ENCODE measurements around the gene MIS12.

MIS12 gene, protein sequence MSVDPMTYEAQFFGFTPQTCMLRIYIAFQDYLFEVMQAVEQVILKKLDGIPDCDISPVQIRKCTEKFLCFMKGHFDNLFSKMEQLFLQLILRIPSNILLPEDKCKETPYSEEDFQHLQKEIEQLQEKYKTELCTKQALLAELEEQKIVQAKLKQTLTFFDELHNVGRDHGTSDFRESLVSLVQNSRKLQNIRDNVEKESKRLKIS

DNA sequence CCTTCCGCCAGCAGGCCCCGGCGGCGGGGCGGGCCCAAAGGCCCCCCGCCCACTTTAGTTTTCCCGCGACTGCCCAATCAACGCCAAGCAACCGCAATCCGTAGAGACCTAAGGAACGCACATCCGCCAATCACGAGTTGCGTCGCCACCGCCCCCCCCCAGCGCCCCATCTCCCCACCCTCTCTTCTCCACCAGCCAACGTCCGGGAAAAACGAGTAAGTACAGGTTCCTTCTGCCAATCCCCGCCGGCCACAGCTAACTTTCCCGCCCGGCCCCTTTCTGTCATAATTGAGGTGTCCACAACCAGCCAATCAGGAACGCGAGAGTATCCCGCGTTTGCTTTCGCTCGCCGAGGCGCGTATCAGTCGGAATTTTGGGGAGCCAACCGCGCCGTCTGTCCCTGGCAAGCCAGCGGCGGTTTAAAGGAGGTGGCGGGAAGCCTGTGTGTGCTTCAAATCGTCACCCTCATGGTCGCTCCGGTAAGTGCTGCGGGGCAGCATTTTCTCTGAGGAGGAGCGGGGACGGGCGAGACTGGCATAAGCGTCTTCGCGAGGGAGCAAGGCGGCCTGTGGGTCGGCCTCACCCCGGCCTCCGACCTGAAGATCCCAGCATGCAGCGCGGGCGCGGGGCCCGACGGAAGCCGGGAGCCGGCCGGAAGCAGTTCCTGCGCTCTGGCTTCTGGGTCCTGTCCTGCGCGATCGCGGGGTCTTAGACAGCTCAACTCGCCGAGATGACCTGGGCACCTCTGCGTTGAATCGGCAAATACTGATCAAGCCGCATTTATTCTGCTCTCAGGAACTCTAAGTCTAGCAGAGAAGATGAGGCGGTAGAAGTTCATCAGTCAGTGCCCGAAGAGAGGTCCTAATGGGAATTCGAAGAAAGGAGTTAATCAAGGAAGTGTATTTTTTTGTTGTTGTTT lies at the start of gene MIS12:
TSS of gene MIS12 (plus strand) at position 361 of the 919 bp plus-strand sequence. CDS start 2,297 bp downstream, outside the sequence.
- DNase-seq, result peak; percentile 100

DNA sequence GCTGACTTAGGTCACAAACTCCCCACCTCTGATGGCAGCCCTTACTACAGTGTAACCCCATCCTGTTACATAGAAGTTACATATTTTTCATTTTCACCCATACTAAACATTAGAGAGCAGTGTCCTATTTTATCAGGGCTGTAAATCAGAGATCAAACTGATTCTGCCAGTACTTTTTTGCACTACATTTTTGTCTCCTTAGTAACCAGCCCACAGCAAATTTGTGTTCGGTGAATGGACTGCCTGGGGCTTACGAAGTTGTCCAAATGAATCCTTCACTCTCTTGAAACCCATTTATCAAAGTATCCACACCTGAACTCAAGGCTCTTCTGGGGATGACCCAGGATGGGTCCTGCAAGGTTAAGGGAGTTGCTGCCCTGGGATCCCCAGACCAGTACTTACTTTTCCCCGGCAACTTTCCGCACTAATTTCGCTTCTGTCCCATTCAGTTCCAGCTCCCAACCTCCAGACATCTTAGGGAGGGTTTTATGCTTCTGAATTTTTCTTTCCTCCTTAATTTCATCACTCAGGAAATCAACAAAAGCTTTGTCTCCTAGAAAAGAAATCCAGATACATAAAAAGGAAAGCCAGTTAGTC lies 48.5 kb upstream of the MIS12 start:
- peak; percentile 24 for DNase-seq

GRCh38 chr17:5438716-5439445 lies 47.5 kb upstream of the MIS12 start, which contains the start of gene C1QBP:
C1QBP (minus strand) TSS chr17:5439155; CDS start chr17:5439073, 82 bp downstream.
- peak; percentile 88 for DNase-seq

DNA sequence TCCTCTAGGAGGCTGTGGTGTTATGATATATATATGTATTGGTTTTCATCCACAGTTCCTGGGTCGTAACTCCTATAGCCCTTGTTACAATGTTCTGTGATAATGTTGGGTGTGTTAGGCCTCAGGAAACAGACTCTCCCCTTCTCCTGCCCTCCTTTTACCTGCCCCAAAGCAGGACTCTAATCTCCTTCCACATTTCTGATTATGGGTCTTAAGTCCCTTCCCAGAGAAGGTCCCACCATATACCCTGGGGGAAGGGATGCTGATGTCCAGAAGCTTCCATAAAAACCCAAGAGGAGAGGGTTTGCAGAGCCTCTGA lies 47.0 kb upstream of the MIS12 start:
- no peak for DNase-seq

DNA sequence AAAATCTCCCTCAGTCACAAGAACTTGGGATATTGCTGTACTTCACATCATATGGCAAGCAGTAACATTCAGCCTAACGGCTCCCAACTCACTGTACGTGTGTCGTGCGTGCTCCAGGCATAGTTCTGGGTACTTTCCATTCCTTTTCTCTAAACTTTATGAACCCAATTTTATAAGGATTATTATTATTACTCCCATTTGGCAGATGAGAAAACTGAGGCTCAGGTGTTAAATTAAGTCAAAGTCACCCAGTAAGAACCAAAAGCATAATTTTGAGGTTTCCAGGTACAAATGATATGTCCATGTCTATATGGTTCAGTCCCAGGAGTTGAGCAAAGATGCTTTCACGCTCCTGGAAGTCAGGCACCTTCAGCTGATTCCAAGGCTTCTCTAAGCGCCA lies 42.6 kb upstream of the MIS12 start:
- no peak for DNase-seq

- no peak for DNase-seq
Measured at GRCh38 chr17:5444209-5444608, 42.2 kb upstream of the MIS12 start.

DNA sequence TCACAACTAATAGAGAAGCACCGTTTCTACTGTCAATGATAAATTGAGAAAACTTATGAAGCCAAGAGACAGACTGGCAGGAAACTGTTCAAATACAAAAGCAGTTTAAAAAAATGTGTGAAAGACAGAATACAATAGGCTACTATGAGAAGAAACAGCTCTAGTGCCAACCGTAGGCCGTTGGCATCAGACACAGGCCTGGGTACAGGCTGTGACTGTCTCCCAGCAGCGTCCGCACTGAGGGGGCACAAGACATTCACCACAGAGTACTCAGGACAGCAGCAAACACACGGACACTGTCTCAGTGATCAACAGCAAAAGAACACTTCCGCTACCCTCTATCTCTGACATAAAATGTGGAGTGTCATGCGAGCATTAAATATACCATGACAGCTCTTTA lies 39.6 kb upstream of the MIS12 start:
- no peak for DNase-seq

DNA sequence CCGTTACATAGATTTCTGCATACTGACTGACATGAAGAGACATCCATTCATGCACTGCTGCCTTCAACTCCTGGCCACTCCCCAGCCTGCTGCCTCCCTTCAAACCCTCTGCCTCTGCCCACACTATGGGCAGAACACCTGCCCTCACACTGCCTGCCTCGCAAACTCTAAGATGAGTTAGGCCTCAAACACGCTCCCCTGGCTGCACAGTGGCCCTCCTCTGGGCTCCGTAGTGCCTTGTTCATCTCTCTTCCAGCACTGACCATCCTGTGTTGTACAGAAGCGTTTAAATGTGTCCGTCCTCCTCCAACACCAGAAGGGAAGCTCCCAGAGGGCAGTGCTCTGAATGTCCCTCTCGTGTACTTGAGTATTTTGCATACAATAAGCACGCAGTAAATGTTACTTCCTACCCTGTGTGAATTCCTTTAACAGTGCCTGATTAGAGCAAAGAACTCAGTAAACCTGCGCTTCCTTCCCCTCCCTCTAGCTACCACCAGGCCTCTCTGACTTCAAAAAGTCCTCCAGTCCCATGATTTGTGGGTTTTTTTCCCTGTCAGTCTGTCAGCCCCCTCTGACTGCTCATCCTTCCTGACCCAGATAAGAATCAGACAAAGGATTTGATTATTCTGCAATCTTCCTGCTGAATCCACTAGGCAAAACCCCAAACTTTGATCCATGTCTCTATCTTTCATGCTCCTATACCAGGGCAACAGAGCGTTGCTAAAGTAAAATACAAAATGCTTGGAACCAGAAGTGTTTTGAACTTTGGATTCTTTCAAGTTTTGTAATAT lies 21.5 kb upstream of the MIS12 start:
- no peak for DNase-seq

GRCh38 chr17:5466295-5466694 lies 20.1 kb upstream of the MIS12 start:
- DNase-seq, result no peak

DNA sequence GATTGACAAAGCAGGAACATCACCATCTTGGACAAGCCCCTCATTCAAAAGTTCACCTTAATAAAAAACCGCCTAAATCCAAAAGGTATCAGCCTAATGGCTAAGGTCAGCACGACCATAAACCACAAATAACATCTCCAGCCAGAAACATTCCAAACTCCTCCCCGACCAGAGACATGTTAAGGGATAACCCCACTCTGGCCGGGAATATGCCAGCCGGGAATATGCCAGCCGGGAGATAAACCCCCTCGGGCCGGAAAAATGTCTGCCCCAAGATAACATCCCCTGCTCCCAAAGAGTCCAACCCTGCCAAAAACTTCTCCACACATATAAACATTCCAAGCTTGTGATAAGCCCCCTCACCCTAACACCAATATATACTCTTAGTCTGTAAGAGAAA lies 18.9 kb upstream of the MIS12 start:
- no peak for DNase-seq

DNA sequence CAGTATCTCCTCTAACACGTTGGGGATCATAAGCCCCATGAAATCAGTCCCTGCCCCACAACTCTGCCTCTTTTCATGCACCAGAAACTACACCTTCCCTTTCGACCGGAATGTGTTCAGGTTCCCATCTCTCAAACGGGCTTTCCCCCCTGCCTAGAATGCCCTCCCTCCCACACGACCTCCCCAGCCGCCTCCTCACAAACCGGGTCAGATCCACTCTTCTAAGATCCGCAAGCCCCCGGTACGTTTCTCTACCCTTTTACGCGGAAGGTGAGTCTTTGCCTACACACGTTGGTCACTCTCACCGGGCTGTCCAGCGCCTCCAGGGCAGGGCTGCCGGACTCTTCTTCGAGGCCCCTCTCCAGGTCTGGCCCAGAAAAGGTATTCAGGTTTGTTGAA lies 18.3 kb upstream of the MIS12 start:
- no peak for DNase-seq

DNA sequence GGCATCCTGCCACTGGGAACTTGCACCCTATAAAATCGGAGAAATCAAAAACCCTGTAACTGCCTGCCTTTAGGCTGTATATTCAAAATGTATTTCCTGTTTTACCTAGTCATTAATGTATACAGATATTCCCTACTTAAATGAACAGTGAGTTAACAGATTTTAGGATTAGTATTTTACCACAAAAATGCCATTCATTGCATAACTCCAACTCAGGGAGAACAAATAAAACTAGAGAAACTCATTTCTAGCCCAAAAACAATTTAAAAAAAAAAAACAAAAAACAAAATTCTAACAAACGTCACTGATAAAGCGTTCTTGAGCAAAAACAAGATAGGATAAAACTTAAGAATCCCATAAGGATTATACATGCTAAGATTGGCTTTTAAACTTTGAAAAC lies 13.9 kb upstream of the MIS12 start:
- no peak for DNase-seq

DNA sequence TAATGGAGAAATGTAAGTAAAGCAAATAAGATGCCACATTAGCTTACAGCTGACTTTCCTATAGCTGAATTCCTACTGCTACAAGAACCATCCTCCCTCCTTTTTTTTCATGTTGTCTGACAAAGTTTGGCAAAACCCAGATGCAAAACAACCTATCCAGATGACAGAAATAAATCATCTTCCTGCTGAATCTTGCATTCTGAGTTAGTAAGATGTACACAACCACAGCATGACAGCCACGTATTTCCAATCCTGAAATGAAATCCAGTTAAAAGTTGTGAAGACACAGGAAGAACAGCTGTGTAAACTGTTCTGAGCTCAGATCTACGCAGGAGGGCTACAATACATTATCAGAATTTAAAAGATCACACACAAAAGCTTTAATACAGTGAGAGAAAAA lies 12.5 kb upstream of the MIS12 start:
- no peak for DNase-seq

GRCh38 chr17:5478992-5479391 lies 7.4 kb upstream of the MIS12 start:
- no peak for DNase-seq

- DNase-seq, result no peak
Measured at GRCh38 chr17:5480962-5481361, 5.4 kb upstream of the MIS12 start.

DNA sequence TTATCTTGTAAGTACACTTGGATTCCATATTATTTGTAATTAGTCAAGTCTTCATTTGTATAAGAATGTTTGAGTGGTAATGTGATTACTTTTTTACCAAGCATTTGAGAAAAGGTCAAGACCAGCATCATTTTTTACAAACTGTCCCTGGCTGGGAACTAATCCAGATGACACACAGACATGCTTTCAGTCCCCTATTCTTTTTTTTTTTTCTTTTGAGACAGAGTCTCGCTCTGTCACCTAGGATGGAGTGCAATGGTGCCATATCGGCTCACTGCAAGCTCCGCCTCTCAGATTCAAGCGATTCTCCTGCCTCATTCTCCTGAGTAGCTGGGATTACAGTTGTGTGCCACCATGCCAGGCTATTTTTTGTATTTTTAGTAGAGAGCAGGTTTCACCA lies 4.9 kb upstream of the MIS12 start:
- no peak for DNase-seq

DNA sequence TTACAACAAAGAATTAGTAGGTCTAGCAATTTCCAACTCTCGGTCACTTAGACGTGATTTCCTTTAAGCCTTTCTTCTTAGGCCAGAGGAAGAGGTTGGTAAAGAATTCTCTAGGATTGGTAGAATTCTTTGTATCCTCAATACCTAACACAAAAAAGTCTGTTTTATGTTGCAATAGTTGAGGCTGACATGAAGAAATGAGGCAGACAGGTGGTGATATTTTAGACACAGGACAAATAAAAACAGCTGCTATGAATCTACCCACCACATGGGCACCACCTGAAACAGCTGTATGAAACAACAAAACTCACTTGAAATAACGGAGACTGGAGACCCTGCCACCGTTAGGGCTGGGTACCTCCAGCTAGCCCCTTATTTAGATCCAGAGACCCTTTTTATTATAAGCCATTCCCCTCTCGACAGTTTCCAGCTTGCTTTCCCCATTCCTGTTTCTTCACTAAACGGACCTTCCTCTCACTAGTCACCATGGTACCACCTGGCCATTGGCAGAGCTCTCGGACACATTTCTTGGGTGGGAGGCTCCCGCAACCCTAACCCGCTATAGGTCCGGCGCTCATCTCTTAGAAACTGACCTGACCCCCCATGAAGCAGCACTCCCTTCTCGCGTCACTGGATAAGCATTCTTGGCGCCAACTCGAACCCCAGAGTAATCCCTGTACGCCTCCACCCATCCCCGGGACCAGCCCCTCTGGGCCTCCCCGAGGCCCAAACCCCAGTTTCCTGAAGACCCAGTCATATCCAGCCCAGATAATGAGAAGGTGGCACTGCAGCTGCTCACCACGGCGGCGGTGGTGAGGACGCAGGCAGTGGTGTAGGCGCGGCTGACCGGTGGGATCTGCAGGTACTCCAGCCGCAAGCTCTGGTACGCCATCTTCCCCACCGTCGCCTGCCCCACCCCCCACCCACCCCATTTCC lies 828 bp upstream of the MIS12 start, which contains the start of gene DERL2:
TSS of gene DERL2 (minus strand) at position 909 of the 936 bp plus-strand sequence. CDS start at position 892, 17 bp downstream.
- DNase-seq, result peak; percentile 48

DNA sequence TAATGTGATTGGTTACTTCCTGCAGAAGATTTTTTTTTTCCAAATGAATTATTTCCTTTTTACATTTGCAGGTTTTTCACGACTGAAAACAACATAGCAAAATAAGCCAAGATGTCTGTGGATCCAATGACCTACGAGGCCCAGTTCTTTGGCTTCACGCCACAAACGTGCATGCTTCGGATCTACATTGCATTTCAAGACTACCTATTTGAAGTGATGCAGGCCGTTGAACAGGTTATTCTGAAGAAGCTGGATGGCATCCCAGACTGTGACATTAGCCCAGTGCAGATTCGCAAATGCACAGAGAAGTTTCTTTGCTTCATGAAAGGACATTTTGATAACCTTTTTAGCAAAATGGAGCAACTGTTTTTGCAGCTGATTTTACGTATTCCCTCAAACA lies 2.4 kb downstream of the MIS12 start:
- no peak for DNase-seq

GRCh38 chr17:5492970-5493369 lies 6.6 kb downstream of the MIS12 start:
- DNase-seq, result no peak

DNA sequence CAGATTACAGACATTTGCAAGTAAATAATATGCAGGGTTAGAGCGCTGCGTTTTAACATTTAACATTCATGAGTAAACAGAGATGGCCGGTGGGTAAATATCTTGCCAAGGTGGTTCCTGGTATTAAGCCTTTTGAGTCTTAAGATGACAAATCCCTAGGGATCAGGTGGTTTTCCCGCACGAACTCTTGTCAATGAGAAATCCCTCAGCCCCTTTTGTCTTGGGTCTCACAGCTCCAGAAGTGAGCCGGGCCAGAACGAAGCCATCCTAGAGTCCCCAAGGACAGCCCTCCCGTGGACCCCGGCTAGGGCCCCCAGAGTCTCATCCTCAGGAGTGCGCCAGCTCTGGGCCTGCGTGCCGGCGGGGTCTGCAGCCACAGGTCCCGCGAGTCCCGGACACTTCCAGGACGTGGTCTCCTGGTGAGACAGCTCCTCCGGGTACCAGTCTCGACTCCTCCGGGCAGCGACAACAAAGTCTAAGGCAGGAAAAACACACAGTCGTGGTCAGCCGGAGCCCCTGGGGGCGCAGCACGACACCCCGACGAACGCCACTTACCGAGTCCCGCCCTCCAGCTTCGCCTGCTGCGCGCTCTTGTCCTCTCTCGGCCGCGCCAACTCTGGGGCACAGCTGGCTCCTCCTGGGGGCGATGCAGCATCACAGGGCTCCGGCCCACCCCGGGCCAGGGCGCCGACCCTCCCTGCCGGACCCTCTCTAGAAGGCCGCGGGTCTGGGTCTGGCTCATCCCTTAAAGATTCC lies 13.3 kb downstream of the MIS12 start:
- no peak for DNase-seq

GRCh38 chr17:5500247-5500588 lies 13.9 kb downstream of the MIS12 start:
- no peak for DNase-seq
